SK-N-SH (cell line): Measurements from ENCODE around the gene ABCC10. TPM values are rescaled to one million over a fixed set of nuclear protein-coding genes. Genes with fewer than 3 reads are reported as not detected.

Source experiments
- CTCF ChIA-PET: fragments of 300-600, 350-600 bp; formaldehyde crosslinking; extraction: SDS; loops from one replicate; lab custom pipeline; 2021; lab: Yijun Ruan, JAX
- POLR2A ChIA-PET: fragments of 350-600 bp; sonication (Branson Sonifier 250); formaldehyde crosslinking; extraction: SDS; loops from one replicate; lab custom pipeline; 2020; ENCODE audit warnings: antibody characterized with exemption, inconsistent platforms; lab: Yijun Ruan, JAX
- DNase-seq: peaks from one replicate; pipeline ENCODE4 v3.0.0; 2012
- H2AFZ ChIP-seq: fragments of 200-600 bp; sonication (generic); 2 replicates; pipeline ENCODE4 v1.8.1; 2016; ENCODE audit warnings: antibody characterized with exemption, mild to moderate bottlenecking, low read depth
- H3F3A ChIP-seq: fragments of 200-600 bp; sonication (generic); replicated peaks from 2 replicates; pipeline ENCODE3; 2016; ENCODE audit warnings: antibody characterized with exemption, mild to moderate bottlenecking; ENCODE audit not compliant: insufficient read depth
- H3K27ac ChIP-seq, 2 experiments: fragments of 200-500 bp in 1 of 2; fragments of 200-600 bp in 1 of 2; sonication (Bioruptor generic) in 1 of 2; sonication (generic), shearing (Covaris generic) in 1 of 2; 2 replicates each; pipeline versions ENCODE4 v1.5.1 to v1.6.1; 2014 to 2016; ENCODE audit warnings: low read depth in 2 of 2, inconsistent platforms in 1 of 2, low read length in 1 of 2, mild to moderate bottlenecking in 1 of 2, mixed read lengths in 1 of 2
- H3K27me3 ChIP-seq: fragments of 200-600 bp; sonication (generic), shearing (Covaris generic); 2 replicates; pipeline ENCODE4 v1.6.1; 2016; ENCODE audit warnings: mixed run types; ENCODE audit not compliant: insufficient read depth
- H3K36me3 ChIP-seq, 2 experiments: fragments of 200-500 bp in 1 of 2; fragments of 200-600 bp in 1 of 2; sonication (Bioruptor generic) in 1 of 2; sonication (generic) in 1 of 2; replicated peaks in 1 of 2; 2 replicates each; pipeline versions ENCODE3 to v1.5.1; 2014 to 2016; ENCODE audit warnings: low read length in 1 of 2, mild to moderate bottlenecking in 1 of 2; ENCODE audit not compliant: insufficient read depth in 2 of 2, control insufficient read depth in 1 of 2
- H3K4me1 ChIP-seq, 2 experiments: fragments of 200-500 bp in 1 of 2; fragments of 200-600 bp in 1 of 2; sonication (Bioruptor generic) in 1 of 2; sonication (generic), shearing (Covaris generic) in 1 of 2; 2 replicates each; pipeline versions ENCODE4 v1.5.1 to v1.6.1; 2014 to 2016; ENCODE audit warnings: low read depth in 1 of 2, low read length in 1 of 2, mixed run types in 1 of 2; ENCODE audit not compliant: insufficient read depth in 2 of 2, control insufficient read depth in 1 of 2
- H3K4me2 ChIP-seq: fragments of 200-600 bp; sonication (generic), shearing (Covaris generic); 2 replicates; pipeline ENCODE4 v1.6.1; 2017; ENCODE audit warnings: mixed run types
- H3K4me3 ChIP-seq, 2 experiments: fragments of 200-500 bp in 1 of 2; fragments of 200-600 bp in 1 of 2; sonication (Bioruptor generic) in 1 of 2; sonication (generic), shearing (Covaris generic) in 1 of 2; 2 replicates each; pipeline versions ENCODE4 v1.5.1 to v1.8.1; 2014 to 2016; ENCODE audit warnings: low read depth in 2 of 2, inconsistent platforms in 1 of 2, low read length in 1 of 2, mild to moderate bottlenecking in 1 of 2, mixed read lengths in 1 of 2, moderate library complexity in 1 of 2
- H3K79me2 ChIP-seq: fragments of 200-600 bp; sonication (generic); 2 replicates; pipeline ENCODE4 v1.8.1; 2017; ENCODE audit warnings: mild to moderate bottlenecking; ENCODE audit not compliant: insufficient read depth
- H3K9ac ChIP-seq: fragments of 200-600 bp; sonication (generic); 2 replicates; pipeline ENCODE4 v1.6.1; 2017; ENCODE audit warnings: mixed run types
- H3K9me2 ChIP-seq: fragments of 200-600 bp; sonication (generic); 2 replicates; pipeline ENCODE4 v1.6.1; 2017; ENCODE audit warnings: mixed run types
- H3K9me3 ChIP-seq: fragments of 200-600 bp; sonication (generic); 2 replicates; pipeline ENCODE4 v1.6.1; 2017; ENCODE audit warnings: mixed run types, mild to moderate bottlenecking, moderate library complexity
- H4K20me1 ChIP-seq: fragments of 200-600 bp; sonication (generic); 2 replicates; pipeline ENCODE4 v1.6.1; 2017; ENCODE audit warnings: mild to moderate bottlenecking, mixed run types; ENCODE audit not compliant: insufficient read depth
- FOXJ3 ChIP-seq: sonication (generic); formaldehyde crosslinking; IDR thresholded peaks from 2 replicates; pipeline ENCODE4 v1.5.1; 2020; ENCODE audit warnings: mild to moderate bottlenecking, missing genetic modification reagents
- IRF3 ChIP-seq: fragments of 150-350 bp; IDR thresholded peaks from 2 replicates; pipeline ENCODE4 v1.6.1; 2016; ENCODE audit warnings: mild to moderate bottlenecking, low read depth, low read length
- MXI1 ChIP-seq: IDR thresholded peaks from 2 replicates; pipeline ENCODE4 v1.6.1; 2012; ENCODE audit warnings: mild to moderate bottlenecking, low read depth, low read length, improper control_type of control experiment
- NRF1 ChIP-seq: IDR thresholded peaks from 2 replicates; pipeline ENCODE4 v1.6.1; 2012; ENCODE audit warnings: low read depth, mild to moderate bottlenecking, low read length
- PBX3 ChIP-seq: IDR thresholded peaks from 2 replicates; pipeline ENCODE4; 2012
- RAD21 ChIP-seq: IDR thresholded peaks from 2 replicates; pipeline ENCODE4 v1.6.1; 2012; ENCODE audit warnings: mild to moderate bottlenecking, low read length
- REST ChIP-seq: IDR thresholded peaks from 2 replicates; pipeline ENCODE4 v1.6.1; 2012; ENCODE audit warnings: mild to moderate bottlenecking, low read depth, low read length, moderate library complexity
- RFX5 ChIP-seq: IDR thresholded peaks from 2 replicates; pipeline ENCODE4 v1.6.1; 2012; ENCODE audit warnings: mild to moderate bottlenecking, improper control_type of control experiment, low read length
- SIN3A ChIP-seq: IDR thresholded peaks from 2 replicates; pipeline ENCODE4 v1.6.1; 2012; ENCODE audit warnings: low read depth, mild to moderate bottlenecking, low read length, moderate library complexity, borderline replicate concordance
- USF1 ChIP-seq: IDR thresholded peaks from 2 replicates; pipeline ENCODE4 v1.4.0; 2012; ENCODE audit warnings: low read depth, borderline replicate concordance
- YY1 ChIP-seq: IDR thresholded peaks from 2 replicates; pipeline ENCODE4 v1.4.0; 2012; ENCODE audit warnings: low read depth, mild to moderate bottlenecking
- ZBTB33 ChIP-seq: IDR thresholded peaks from 2 replicates; pipeline ENCODE4 v1.4.0; 2012; ENCODE audit warnings: low read depth, borderline replicate concordance
- WGBS: methylation state at CpG from one replicate; pipeline ENCODE4 v1.1.6; 2017; ENCODE audit warnings: low lambda C conversion rate; 5-methylcytosine and 5-hydroxymethylcytosine counted together
- polyA plus RNA-seq, 3 experiments: library from polyadenylated mRNA; depleted of rRNA; stranded (reverse); fragments of >200 nt; gene quantifications; 2 replicates each; pipeline ENCODE4 v1.2.3, GENCODE V29; 2012

Gene ABCC10
- polyA plus RNA-seq, 1 of the 3 experiments (the other 2 are of a cell fraction): 28.3 TPM

- Histone ChIP-seq H3K27me3 (no peaks in the 10 kb centered on the region), H3K4me2 (no peak overlapping the region), H3K27ac (no peak overlapping the region), H3K9ac (no peak overlapping the region), H3K4me1 (peaks cover 10 to 15% of the 10 kb centered on the region in 2 experiments; a peak in 3 of 4 replicates), H2AFZ (no peak overlapping the region), H3K79me2 (peaks cover 84% of the 10 kb centered on the region), H3K9me2 (no peaks in the 10 kb centered on the region), H3F3A (no peaks in the 10 kb centered on the region), H3K36me3 (peaks cover 0 to 2% of the 10 kb centered on the region in 2 experiments), H3K4me3 (no peak overlapping the region), H3K9me3 (no peaks in the 10 kb centered on the region), H4K20me1 (no peaks in the 10 kb centered on the region)
- WGBS: 97% methylated on average over 11 of the region's 11 CpGs
- no peak for DNase-seq
- TF ChIP-seq IRF3: no peak
- no peak for TF ChIP-seq ZBTB33
- TF ChIP-seq RFX5: no peak
- CTCF ChIA-PET: no interaction called here
- POLR2A ChIA-PET: interaction anchor here (1.2 kb wide), 1 partner anchor 8 kb away, joined by 3 read pairs; no protein-coding TSS in a partner anchor
These were observed 54.4 kb downstream of the ABCC10 start for GRCh38 chr6:43481591-43482236.

GRCh38 chr6:43488667-43489276, 61.4 kb downstream of the ABCC10 start:
- POLR2A ChIA-PET: interaction anchor here (0.9 to 2.0 kb wide), 9 partner anchors 10 to 119 kb away, joined by 3 to 10 read pairs (median 4); partner anchors contain the start of genes ABCC10, LRRC73, POLR1C and TJAP1
- no peaks in the 10 kb centered on the region for H3K9me3 ChIP-seq
- H3K79me2 ChIP-seq: peaks cover 54% of the 10 kb centered on the region
- H2AFZ ChIP-seq: no peak overlapping the region
- H3K9ac ChIP-seq: no peak overlapping the region
- CTCF ChIA-PET: interaction anchor here (0.6 to 22.4 kb wide), 5 partner anchors 11 to 260 kb away, joined by 3 to 382 read pairs (median 3); partner anchors contain the start of genes DLK2, DNPH1, LRRC73 and TJAP1
- H3K4me2 ChIP-seq: no peak overlapping the region
- H3K27me3 ChIP-seq: no peaks in the 10 kb centered on the region
- H3K36me3 ChIP-seq: no peaks in the 10 kb centered on the region
- H3K27ac ChIP-seq: no peak overlapping the region; a peak in 1 of 4 replicates
- peaks cover 17 to 24% of the 10 kb centered on the region in 2 experiments for H3K4me1 ChIP-seq
- peaks cover 29% of the 10 kb centered on the region; the same call in 1 of the 2 replicates for H4K20me1 ChIP-seq
- no peaks in the 10 kb centered on the region for H3K9me2 ChIP-seq
- 67% methylated on average over 3 of the region's 4 CpGs for WGBS
- no peaks in the 10 kb centered on the region for H3F3A ChIP-seq
- no peak overlapping the region; a peak in 1 of 4 replicates for H3K4me3 ChIP-seq
- no peak for DNase-seq
- TF ChIP-seq REST (no peak), NRF1 (no peak), RAD21 (no peak), USF1 (no peak), YY1 (no peak), FOXJ3 (no peak), MXI1 (no peak), ZBTB33 (no peak), SIN3A (no peak), PBX3 (no peak)
